ENCODE data around the gene ATP5PO. TPM values are rescaled to one million over a fixed set of nuclear protein-coding genes. Genes with fewer than 3 reads are reported as not detected.

The ATP5PO gene
- total RNA-seq, 4 donors from 2014 or later: 119 to 324 (median 148) TPM

- TF ChIP-seq POLR2A (IDR thresholded peaks at IDR 0.05) (no peak), CTCF (IDR thresholded peaks at IDR 0.05) (no peak)
- no peak overlapping the region for H3K4me3 ChIP-seq
- DNase-seq: no peak
- H3K27ac ChIP-seq: no peak overlapping the region
- no peaks in the 10 kb centered on the region for H3K9me3 ChIP-seq
- no peaks in the 10 kb centered on the region for H3K4me1 ChIP-seq
- intact Hi-C loops (cut with DNase I; ENCODE audit: low total_unique reads): no loop called here
- no peaks in the 10 kb centered on the region for H3K36me3 ChIP-seq
- H3K27me3 ChIP-seq: no peaks in the 10 kb centered on the region
Measured at GRCh38 chr21:33861125-33861524, 54.5 kb downstream of the ATP5PO start.

- intact Hi-C loops (cut with DNase I; ENCODE audit: low total_unique reads): no loop called here
- DNase-seq: no peak
- no peaks in the 10 kb centered on the region for H3K4me1 ChIP-seq
Measured at GRCh38 chr21:33860332-33860879, 55.2 kb downstream of the ATP5PO start.

GRCh38 chr21:33859373-33860102 lies 56.1 kb downstream of the ATP5PO start:
- DNase-seq: no peak
- Histone ChIP-seq H3K27ac (no peak overlapping the region), H3K9me3 (no peaks in the 10 kb centered on the region), H3K4me3 (no peak overlapping the region), H3K27me3 (no peaks in the 10 kb centered on the region), H3K36me3 (no peaks in the 10 kb centered on the region), H3K4me1 (no peaks in the 10 kb centered on the region)
- TF ChIP-seq CTCF (IDR thresholded peaks at IDR 0.05) (no peak), POLR2A (IDR thresholded peaks at IDR 0.05) (no peak)
- intact Hi-C loops (cut with DNase I; ENCODE audit: low total_unique reads): no loop called here

More at GRCh38 chr21:33860332-33860879, 55.2 kb downstream of the ATP5PO start:
- H3K9me3 ChIP-seq: no peaks in the 10 kb centered on the region
- H3K36me3 ChIP-seq: no peaks in the 10 kb centered on the region
- H3K27me3 ChIP-seq: no peaks in the 10 kb centered on the region
- H3K27ac ChIP-seq: no peak overlapping the region
- TF ChIP-seq CTCF (IDR thresholded peaks at IDR 0.05) (no peak), POLR2A (IDR thresholded peaks at IDR 0.05) (no peak)
- no peak overlapping the region for H3K4me3 ChIP-seq

- Histone ChIP-seq H3K4me1 (no peaks in the 10 kb centered on the region), H3K27ac (no peak overlapping the region), H3K36me3 (no peaks in the 10 kb centered on the region), H3K9me3 (no peaks in the 10 kb centered on the region), H3K4me3 (no peak overlapping the region), H3K27me3 (no peaks in the 10 kb centered on the region)
- no peak for DNase-seq
- TF ChIP-seq POLR2A (IDR thresholded peaks at IDR 0.05) (no peak), CTCF (IDR thresholded peaks at IDR 0.05) (no peak)
- intact Hi-C loops (cut with DNase I; ENCODE audit: low total_unique reads): no loop called here
Measured at GRCh38 chr21:33858667-33859372, 56.8 kb downstream of the ATP5PO start.

Measured in uterus (tissue), 4 donors.